SK-N-SH (cell line): ENCODE measurements around the gene FBXL7.

ENCODE experiments used
- CTCF ChIP-seq: fragments of 200-600 bp; sonication (generic); IDR thresholded peaks from 2 replicates; pipeline ENCODE4 v1.6.1; 2017; ENCODE audit warnings: antibody characterized with exemption, mild to moderate bottlenecking, moderate library complexity
- EP300 ChIP-seq, 2 experiments: IDR thresholded peaks; 2 replicates each; pipeline versions ENCODE4 v1.4.0 to v1.6.1; 2012; ENCODE audit warnings: borderline replicate concordance in 1 of 2, low read depth in 1 of 2, low read length in 1 of 2
- GATA2 ChIP-seq: sonication (generic); formaldehyde crosslinking; IDR thresholded peaks from 2 replicates; pipeline ENCODE4 v1.5.0; 2020; ENCODE audit warnings: mild to moderate bottlenecking, missing genetic modification reagents

GRCh38 chr5:15502208-15502607, 2.2 kb downstream of the FBXL7 start:
- TF ChIP-seq EP300 (IDR thresholded peaks at IDR 0.05; ENCODE audit: borderline replicate concordance in 1 of 2, low read depth in 1 of 2, low read length in 1 of 2) (no peak), GATA2 (no peak), CTCF (no peak)
